HepG2 (cell line): ENCODE measurements around the gene RASAL3. TPM values are rescaled to one million over a fixed set of nuclear protein-coding genes. Genes with fewer than 3 reads are reported as not detected.

ENCODE experiments used
- FOXC1 ChIP-seq: sonication (generic); formaldehyde crosslinking; IDR thresholded peaks from 2 replicates; pipeline ENCODE4 v1.8.0; 2022; ENCODE audit warnings: mild to moderate bottlenecking, missing genetic modification reagents, borderline replicate concordance
- NONO ChIP-seq, 2 experiments: fragments of 450-650 bp in 1 of 2; sonication (generic) in 1 of 2; formaldehyde crosslinking in 1 of 2; IDR thresholded peaks in 1 of 2; conservative IDR thresholded peaks in 1 of 2; 2 replicates each; pipeline versions ENCODE4 v1.6.1 to v1.8.0; 2017 to 2022; ENCODE audit warnings: mild to moderate bottlenecking in 1 of 2, missing genetic modification reagents in 1 of 2, moderate library complexity in 1 of 2
- PLSCR1 ChIP-seq: sonication (generic); formaldehyde crosslinking; IDR thresholded peaks from 2 replicates; pipeline ENCODE4 v1.5.0; 2020; ENCODE audit warnings: missing genetic modification reagents, mild to moderate bottlenecking, borderline replicate concordance
- RXRB ChIP-seq: IDR thresholded peaks from 2 replicates; pipeline ENCODE4 v1.6.1; 2016; ENCODE audit warnings: borderline replicate concordance, missing genetic modification reagents, missing compliant biosample characterization
- SP5 ChIP-seq: IDR thresholded peaks from 2 replicates; pipeline ENCODE4 v1.6.1; 2016; ENCODE audit warnings: low read depth, borderline replicate concordance
- ZNF501 ChIP-seq: sonication (generic); formaldehyde crosslinking; IDR thresholded peaks from 2 replicates; pipeline ENCODE4 v1.5.1; 2020; ENCODE audit warnings: mild to moderate bottlenecking, moderate library complexity, missing genetic modification reagents
- ZNF781 ChIP-seq: sonication (generic); formaldehyde crosslinking; IDR thresholded peaks from 2 replicates; pipeline ENCODE4 v1.5.1; 2020; ENCODE audit warnings: borderline replicate concordance, mild to moderate bottlenecking, missing genetic modification reagents; ENCODE audit errors: not compliant biosample characterization
- polyA plus RNA-seq, 8 experiments: library from polyadenylated mRNA; depleted of rRNA in 3 of 8; stranded (reverse) in 7 of 8; unstranded in 1 of 8; fragments of >200 nt; fragmentation: Illumina TruSeq in 4 of 8; extraction: Trizol in 4 of 8; gene quantifications; 2 replicates each; pipeline versions ENCODE4 v1.2.1 to v1.2.3, GENCODE V29; 2011 to 2016; ENCODE audit warnings: low read depth in 4 of 8, missing spikeins in 1 of 8, mixed read lengths in 1 of 8; ENCODE audit not compliant: insufficient read depth in 1 of 8
- total RNA-seq, 5 experiments: library from RNA; depleted of rRNA; stranded (reverse); fragments of >200 nt; fragmentation: Illumina TruSeq; extraction: Trizol; gene quantifications; 2 replicates each; pipeline ENCODE4 v1.2.3, GENCODE V29; 2016; ENCODE audit warnings: low read depth in 1 of 5
- TF ChIP-seq, protein P1 (sequence below): sonication (generic); formaldehyde crosslinking; conservative IDR thresholded peaks from 2 replicates; pipeline ENCODE4 v1.4.0; 2020; ENCODE audit warnings: mild to moderate bottlenecking, missing genetic modification reagents, moderate library complexity
- TF ChIP-seq, protein P2 (sequence below): sonication (generic); formaldehyde crosslinking; conservative IDR thresholded peaks from 2 replicates; pipeline ENCODE4 v1.4.0; 2020; ENCODE audit warnings: missing genetic modification reagents

Gene RASAL3
- total and polyA plus RNA-seq, 2 of the 13 experiments (the other 11 are each of a cell fraction or from before 2014, with no cell fraction given) = not detected

DNA sequence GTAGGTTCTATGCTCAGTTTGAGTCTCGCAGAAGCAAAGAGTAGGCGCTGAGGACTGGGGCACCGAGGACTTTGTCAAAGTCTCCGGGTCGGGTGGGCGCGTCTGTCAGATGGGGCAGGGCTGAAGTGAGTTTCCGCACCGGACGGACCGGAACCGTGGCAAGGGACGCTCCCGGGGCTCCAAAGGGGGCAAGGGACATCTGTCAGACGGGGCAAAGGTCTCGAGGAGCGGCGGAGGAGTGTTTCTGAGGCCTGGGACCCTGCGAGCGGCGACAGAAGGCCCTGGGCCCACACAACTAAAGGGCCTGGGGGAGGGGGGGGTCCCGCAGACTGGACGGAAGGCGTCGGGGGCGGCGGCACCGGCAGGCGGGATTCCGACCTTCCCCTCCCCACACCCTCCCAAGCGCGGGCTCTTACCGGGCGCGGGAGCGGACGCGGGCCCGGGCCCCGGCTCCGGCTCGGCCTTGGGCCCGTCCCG, 32.3 kb downstream of the RASAL3 start (continued):
- TF ChIP-seq, protein P1, sequence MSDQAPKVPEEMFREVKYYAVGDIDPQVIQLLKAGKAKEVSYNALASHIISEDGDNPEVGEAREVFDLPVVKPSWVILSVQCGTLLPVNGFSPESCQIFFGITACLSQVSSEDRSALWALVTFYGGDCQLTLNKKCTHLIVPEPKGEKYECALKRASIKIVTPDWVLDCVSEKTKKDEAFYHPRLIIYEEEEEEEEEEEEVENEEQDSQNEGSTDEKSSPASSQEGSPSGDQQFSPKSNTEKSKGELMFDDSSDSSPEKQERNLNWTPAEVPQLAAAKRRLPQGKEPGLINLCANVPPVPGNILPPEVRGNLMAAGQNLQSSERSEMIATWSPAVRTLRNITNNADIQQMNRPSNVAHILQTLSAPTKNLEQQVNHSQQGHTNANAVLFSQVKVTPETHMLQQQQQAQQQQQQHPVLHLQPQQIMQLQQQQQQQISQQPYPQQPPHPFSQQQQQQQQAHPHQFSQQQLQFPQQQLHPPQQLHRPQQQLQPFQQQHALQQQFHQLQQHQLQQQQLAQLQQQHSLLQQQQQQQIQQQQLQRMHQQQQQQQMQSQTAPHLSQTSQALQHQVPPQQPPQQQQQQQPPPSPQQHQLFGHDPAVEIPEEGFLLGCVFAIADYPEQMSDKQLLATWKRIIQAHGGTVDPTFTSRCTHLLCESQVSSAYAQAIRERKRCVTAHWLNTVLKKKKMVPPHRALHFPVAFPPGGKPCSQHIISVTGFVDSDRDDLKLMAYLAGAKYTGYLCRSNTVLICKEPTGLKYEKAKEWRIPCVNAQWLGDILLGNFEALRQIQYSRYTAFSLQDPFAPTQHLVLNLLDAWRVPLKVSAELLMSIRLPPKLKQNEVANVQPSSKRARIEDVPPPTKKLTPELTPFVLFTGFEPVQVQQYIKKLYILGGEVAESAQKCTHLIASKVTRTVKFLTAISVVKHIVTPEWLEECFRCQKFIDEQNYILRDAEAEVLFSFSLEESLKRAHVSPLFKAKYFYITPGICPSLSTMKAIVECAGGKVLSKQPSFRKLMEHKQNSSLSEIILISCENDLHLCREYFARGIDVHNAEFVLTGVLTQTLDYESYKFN (CRISPR knock-in tag) = no peak
- TF ChIP-seq SP5 (CRISPR knock-in tag) (no peak), ZNF781 (CRISPR knock-in tag) (no peak), ZNF501 (CRISPR knock-in tag) (no peak), NONO (IDR thresholded peaks at IDR 0.05) (no peak), NONO (CRISPR knock-in tag; conservative IDR thresholded peaks at IDR 0.05) (no peak; the same call in 1 of the 2 replicates), RXRB (CRISPR knock-in tag) (0 out of 2 replicates have a peak, but pooled peaks have one; percentile 12), FOXC1 (CRISPR knock-in tag) (no peak), PLSCR1 (CRISPR knock-in tag) (no peak)
- TF ChIP-seq, protein P2, sequence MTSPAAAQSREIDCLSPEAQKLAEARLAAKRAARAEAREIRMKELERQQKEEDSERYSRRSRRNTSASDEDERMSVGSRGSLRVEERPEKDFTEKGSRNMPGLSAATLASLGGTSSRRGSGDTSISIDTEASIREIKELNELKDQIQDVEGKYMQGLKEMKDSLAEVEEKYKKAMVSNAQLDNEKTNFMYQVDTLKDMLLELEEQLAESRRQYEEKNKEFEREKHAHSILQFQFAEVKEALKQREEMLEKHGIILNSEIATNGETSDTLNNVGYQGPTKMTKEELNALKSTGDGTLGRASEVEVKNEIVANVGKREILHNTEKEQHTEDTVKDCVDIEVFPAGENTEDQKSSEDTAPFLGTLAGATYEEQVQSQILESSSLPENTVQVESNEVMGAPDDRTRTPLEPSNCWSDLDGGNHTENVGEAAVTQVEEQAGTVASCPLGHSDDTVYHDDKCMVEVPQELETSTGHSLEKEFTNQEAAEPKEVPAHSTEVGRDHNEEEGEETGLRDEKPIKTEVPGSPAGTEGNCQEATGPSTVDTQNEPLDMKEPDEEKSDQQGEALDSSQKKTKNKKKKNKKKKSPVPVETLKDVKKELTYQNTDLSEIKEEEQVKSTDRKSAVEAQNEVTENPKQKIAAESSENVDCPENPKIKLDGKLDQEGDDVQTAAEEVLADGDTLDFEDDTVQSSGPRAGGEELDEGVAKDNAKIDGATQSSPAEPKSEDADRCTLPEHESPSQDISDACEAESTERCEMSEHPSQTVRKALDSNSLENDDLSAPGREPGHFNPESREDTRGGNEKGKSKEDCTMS (CRISPR knock-in tag) = no peak
